ENCODE data around the gene MROH7.

The MROH7 gene

DNA sequence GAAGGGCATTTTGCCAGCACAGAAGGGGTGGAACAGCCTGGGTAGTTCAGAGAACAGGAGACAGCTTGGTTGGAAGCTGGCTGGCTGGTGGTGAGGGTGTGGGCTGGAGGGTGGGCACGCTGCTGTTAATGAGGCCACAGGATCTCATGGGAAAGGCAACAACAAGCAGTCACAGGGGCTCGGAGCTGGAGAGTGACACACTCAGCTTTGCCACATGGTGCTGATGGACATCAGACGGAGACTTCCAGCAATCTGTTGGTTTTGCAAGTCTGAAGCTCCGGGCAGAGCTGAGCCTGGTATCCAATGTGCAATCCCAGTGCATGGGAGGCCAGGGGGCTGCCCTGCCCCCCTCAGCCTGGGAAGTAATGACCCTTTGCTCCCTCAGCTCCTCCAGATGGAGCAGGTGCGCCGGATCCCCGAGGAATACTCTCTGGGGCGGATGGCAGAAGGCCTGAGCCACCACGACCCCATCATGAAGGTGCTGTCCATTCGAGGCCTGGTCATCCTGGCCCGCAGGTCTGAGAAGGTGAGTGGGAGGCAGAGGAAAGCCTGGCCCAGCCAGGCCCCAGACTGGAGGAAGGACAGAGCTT is 58.4 kb downstream of the MROH7 start:
- TF ChIP-seq, protein P1, sequence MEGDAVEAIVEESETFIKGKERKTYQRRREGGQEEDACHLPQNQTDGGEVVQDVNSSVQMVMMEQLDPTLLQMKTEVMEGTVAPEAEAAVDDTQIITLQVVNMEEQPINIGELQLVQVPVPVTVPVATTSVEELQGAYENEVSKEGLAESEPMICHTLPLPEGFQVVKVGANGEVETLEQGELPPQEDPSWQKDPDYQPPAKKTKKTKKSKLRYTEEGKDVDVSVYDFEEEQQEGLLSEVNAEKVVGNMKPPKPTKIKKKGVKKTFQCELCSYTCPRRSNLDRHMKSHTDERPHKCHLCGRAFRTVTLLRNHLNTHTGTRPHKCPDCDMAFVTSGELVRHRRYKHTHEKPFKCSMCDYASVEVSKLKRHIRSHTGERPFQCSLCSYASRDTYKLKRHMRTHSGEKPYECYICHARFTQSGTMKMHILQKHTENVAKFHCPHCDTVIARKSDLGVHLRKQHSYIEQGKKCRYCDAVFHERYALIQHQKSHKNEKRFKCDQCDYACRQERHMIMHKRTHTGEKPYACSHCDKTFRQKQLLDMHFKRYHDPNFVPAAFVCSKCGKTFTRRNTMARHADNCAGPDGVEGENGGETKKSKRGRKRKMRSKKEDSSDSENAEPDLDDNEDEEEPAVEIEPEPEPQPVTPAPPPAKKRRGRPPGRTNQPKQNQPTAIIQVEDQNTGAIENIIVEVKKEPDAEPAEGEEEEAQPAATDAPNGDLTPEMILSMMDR (IDR thresholded peaks at IDR 0.05; ENCODE audit: borderline replicate concordance, control extremely low read depth, extremely low read depth, insufficient read depth, missing control alignments) = no peak
- no peak for DNase-seq (ENCODE audit: low spot score)
- in situ Hi-C loops (cut with MboI; ENCODE audit: low sequenced_read_pairs, unreplicated experiment) = no loop called here

DNA sequence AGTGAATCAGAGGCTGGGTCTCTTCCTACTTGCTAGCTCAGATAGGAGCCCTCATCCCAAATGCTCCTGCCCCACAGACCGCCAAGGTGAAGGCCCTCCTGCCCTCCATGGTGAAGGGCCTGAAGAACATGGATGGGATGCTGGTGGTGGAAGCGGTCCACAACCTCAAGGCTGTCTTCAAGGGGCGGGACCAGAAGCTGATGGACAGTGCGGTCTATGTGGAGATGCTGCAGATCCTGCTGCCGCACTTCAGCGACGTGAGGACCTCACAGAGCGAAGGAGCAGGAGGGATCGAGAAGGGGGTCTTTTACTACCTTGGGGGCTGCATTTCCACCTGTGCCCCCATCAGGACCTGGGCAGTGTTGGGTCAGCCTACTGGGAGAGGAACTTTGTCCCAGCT is 59.5 kb downstream of the MROH7 start:
- TF ChIP-seq, protein P1 (IDR thresholded peaks at IDR 0.05; ENCODE audit: borderline replicate concordance, control extremely low read depth, extremely low read depth, insufficient read depth, missing control alignments) = no peak
- in situ Hi-C loops (cut with MboI; ENCODE audit: low sequenced_read_pairs, unreplicated experiment) = no loop called here
- DNase-seq (ENCODE audit: low spot score) = no peak

DNA sequence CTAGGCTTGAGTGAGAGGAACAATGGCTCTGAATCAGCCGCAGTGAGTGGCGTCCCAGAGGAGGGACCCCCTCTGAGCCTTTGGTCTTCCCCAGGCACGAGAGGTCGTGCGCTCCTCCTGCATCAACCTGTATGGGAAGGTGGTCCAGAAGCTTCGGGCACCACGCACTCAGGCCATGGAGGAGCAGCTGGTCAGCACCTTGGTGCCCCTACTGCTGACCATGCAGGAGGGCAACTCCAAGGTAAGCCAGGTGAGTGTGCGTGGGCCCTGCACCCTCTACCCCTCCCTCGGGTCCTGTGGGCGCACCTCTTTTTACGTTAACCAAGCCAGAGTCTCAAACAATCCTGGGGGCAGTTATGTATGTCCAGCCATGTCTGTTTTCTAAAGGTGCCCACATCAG is 60.4 kb downstream of the MROH7 start:
- TF ChIP-seq, protein P1 (IDR thresholded peaks at IDR 0.05; ENCODE audit: borderline replicate concordance, control extremely low read depth, extremely low read depth, insufficient read depth, missing control alignments) = no peak
- DNase-seq (ENCODE audit: low spot score) = no peak
- in situ Hi-C loops (cut with MboI; ENCODE audit: low sequenced_read_pairs, unreplicated experiment) = no loop called here

DNA sequence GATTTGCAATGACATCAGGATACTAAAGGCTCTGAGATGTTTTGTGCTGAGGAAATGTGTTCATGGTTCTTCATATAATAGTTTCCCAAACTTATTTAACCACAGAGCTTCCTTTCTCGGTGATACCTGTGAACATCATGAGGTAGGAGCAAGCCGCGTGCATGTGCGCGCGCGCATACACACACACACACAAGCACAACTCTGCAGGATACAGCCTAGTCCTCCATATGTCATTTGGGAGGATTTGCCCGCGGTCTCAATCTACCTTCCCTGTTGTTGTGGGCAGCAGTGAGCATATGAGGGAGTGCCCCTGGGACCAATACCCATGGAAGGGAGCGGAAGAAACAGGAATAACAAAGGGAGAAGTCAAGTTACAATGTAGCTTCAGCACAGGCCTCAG is 61.9 kb downstream of the MROH7 start:
- no peak for DNase-seq (ENCODE audit: low spot score)
- in situ Hi-C loops (cut with MboI; ENCODE audit: low sequenced_read_pairs, unreplicated experiment) = no loop called here
- TF ChIP-seq, protein P1 (IDR thresholded peaks at IDR 0.05; ENCODE audit: borderline replicate concordance, control extremely low read depth, extremely low read depth, insufficient read depth, missing control alignments) = no peak

DNA sequence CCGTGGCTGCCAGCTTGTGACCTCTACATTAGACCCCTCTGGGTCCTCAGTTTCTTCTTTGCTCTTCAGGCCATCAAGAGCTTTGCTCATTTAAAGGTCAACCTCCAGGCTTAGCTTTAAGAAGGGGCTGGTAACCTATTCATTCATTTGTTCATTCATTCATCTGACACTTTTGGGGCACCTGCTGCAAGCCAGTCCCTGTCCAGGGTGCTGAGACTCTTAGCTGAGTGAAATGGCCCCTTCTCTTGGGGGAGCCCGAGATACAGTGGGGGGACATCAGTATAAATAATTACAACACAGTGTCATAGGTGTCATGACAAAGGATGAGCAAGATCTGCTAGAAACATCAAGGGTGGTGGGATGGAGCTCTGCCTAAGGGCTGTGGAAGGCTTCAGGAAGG is 63.6 kb downstream of the MROH7 start:
- in situ Hi-C loops (cut with MboI; ENCODE audit: low sequenced_read_pairs, unreplicated experiment) = no loop called here
- DNase-seq (ENCODE audit: low spot score) = peak; percentile 5

DNA sequence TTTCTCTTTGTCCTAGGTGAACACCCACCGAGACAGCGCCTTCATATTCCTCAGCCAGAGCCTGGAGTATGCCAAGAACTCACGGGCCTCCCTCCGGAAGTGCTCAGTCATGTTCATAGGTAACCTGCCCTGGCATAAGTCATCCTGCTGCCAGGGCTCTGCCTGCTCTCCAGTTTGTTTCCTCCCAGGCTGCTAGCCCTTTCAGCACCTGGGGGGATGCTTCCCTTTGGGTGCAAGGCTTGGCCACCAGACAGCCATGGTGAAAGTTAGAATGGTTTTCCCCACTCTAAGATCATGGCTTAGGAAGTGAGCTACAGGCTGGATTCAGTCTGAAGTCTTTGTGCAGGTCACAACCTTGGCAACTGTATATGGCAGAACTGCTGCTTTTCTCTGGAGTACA is 64.8 kb downstream of the MROH7 start:
- DNase-seq (ENCODE audit: low spot score) = no peak
- in situ Hi-C loops (cut with MboI; ENCODE audit: low sequenced_read_pairs, unreplicated experiment) = no loop called here
- TF ChIP-seq, protein P1 (IDR thresholded peaks at IDR 0.05; ENCODE audit: borderline replicate concordance, control extremely low read depth, extremely low read depth, insufficient read depth, missing control alignments) = no peak

More for the DNA sequence above, 63.6 kb downstream of the MROH7 start:
- TF ChIP-seq, protein P1 (IDR thresholded peaks at IDR 0.05; ENCODE audit: borderline replicate concordance, control extremely low read depth, extremely low read depth, insufficient read depth, missing control alignments) = no peak
